GM12878 (cell line): ENCODE results near the gene PACS1. TPM values are rescaled to one million over a fixed set of nuclear protein-coding genes. Genes with fewer than 3 reads are reported as not detected.
A peak's percentile ranks its signal among the peaks of the same experiment; 100 is the strongest.

ENCODE experiments used
- ATF3 ChIP-seq: IDR thresholded peaks from 2 replicates; pipeline ENCODE4 v1.6.1; 2011; ENCODE audit warnings: low read depth, mild to moderate bottlenecking, low read length, moderate library complexity, borderline replicate concordance; ENCODE audit errors: extremely low read depth
- BHLHE40 ChIP-seq, 2 experiments: fragments of 450-650 bp in 1 of 2; IDR thresholded peaks; 2 replicates each; pipeline ENCODE4 v1.6.1; 2011 to 2017; ENCODE audit warnings: low read depth in 2 of 2, borderline replicate concordance in 1 of 2, improper control_type of control experiment in 1 of 2, low read length in 1 of 2, mild to moderate bottlenecking in 1 of 2
- CHD2 ChIP-seq: IDR thresholded peaks from 2 replicates; pipeline ENCODE4 v1.6.1; 2011; ENCODE audit warnings: low read depth, low read length, improper control_type of control experiment, borderline replicate concordance
- CREM ChIP-seq: IDR thresholded peaks from 2 replicates; pipeline ENCODE4 v1.6.1; 2014; ENCODE audit warnings: antibody characterized with exemption, low read depth
- EED ChIP-seq: sonication (generic); IDR thresholded peaks from 2 replicates; pipeline ENCODE4 v1.6.1; 2016; ENCODE audit warnings: antibody characterized with exemption, low read depth
- EP300 ChIP-seq, 2 experiments: fragments of 150-350 bp in 1 of 2; IDR thresholded peaks; 2 replicates each; pipeline ENCODE4 v1.6.1; 2011 to 2012; ENCODE audit warnings: low read depth in 2 of 2, low read length in 2 of 2, borderline replicate concordance in 1 of 2, improper control_type of control experiment in 1 of 2, inconsistent platforms in 1 of 2; ENCODE audit not compliant: control insufficient read depth in 1 of 2
- ETV6 ChIP-seq, 2 experiments: fragments of 450-650 bp in 1 of 2; IDR thresholded peaks in 1 of 2; conservative IDR thresholded peaks in 1 of 2; 2 replicates each; pipeline ENCODE4 v1.6.1; 2014; ENCODE audit warnings: antibody characterized with exemption in 1 of 2, borderline replicate concordance in 1 of 2, low read depth in 1 of 2, mild to moderate bottlenecking in 1 of 2, moderate library complexity in 1 of 2
- HDAC6 ChIP-seq: fragments of 200-600 bp; sonication (generic); IDR thresholded peaks from one replicate; pipeline ENCODE4 v1.8.0; 2017; ENCODE audit warnings: antibody characterized with exemption; ENCODE audit not compliant: unreplicated experiment
- IKZF1 ChIP-seq: fragments of 450-650 bp; conservative IDR thresholded peaks from 2 replicates; pipeline ENCODE4 v1.6.1; 2017; ENCODE audit warnings: antibody characterized with exemption, mild to moderate bottlenecking
- MEF2B ChIP-seq: fragments of 450-650 bp; IDR thresholded peaks from 2 replicates; pipeline ENCODE4 v1.6.1; 2018; ENCODE audit warnings: mild to moderate bottlenecking, moderate library complexity; ENCODE audit not compliant: partially characterized antibody, poor library complexity, severe bottlenecking
- MTA3 ChIP-seq: IDR thresholded peaks from 2 replicates; pipeline ENCODE4 v1.6.1; 2012; ENCODE audit warnings: low read length, inconsistent platforms, borderline replicate concordance
- NR2F1 ChIP-seq: fragments of 450-650 bp; conservative IDR thresholded peaks from 2 replicates; pipeline ENCODE4 v1.6.1; 2017; ENCODE audit warnings: mild to moderate bottlenecking
- NRF1 ChIP-seq: conservative IDR thresholded peaks from 2 replicates; pipeline ENCODE4 v1.6.1; 2011; ENCODE audit warnings: mild to moderate bottlenecking, low read depth, low read length, improper control_type of control experiment
- PAX5 ChIP-seq: IDR thresholded peaks from 2 replicates; pipeline ENCODE4 v1.6.1; 2011; ENCODE audit warnings: low read depth, low read length, borderline replicate concordance
- PAX8 ChIP-seq: fragments of 450-650 bp; IDR thresholded peaks from 2 replicates; pipeline ENCODE4 v1.6.1; 2017; ENCODE audit warnings: mild to moderate bottlenecking, moderate library complexity
- RCOR1 ChIP-seq: conservative IDR thresholded peaks from 2 replicates; pipeline ENCODE4 v1.6.1; 2012; ENCODE audit warnings: low read depth, low read length, improper control_type of control experiment
- SMAD1 ChIP-seq: fragments of 450-650 bp; IDR thresholded peaks from 2 replicates; pipeline ENCODE4 v1.6.1; 2018; ENCODE audit warnings: mild to moderate bottlenecking, low read depth; ENCODE audit not compliant: partially characterized antibody
- ZNF24 ChIP-seq: fragments of 450-650 bp; IDR thresholded peaks from 2 replicates; pipeline ENCODE4 v1.6.1; 2017; ENCODE audit warnings: antibody characterized with exemption, mild to moderate bottlenecking
- polyA plus RNA-seq, 11 experiments: library from polyadenylated mRNA; depleted of rRNA in 4 of 11; unstranded in 6 of 11; stranded (reverse) in 5 of 11; fragments of >200 nt; fragmentation: Nextera tagmentation in 4 of 11; fragmentation: Illumina TruSeq in 1 of 11; extraction: Ambion mirVana in 4 of 11; extraction: Trizol in 1 of 11; gene quantifications; 1 replicate in 1 of 11; 2 replicates in 10 of 11; pipeline versions ENCODE4 v1.2.1 to v1.2.3, GENCODE V29; 2011 to 2016; ENCODE audit warnings: inconsistent platforms in 2 of 11, missing spikeins in 2 of 11, low read depth in 1 of 11
- total RNA-seq, 4 experiments: library from RNA; depleted of rRNA in 3 of 4; stranded (reverse); fragments of >200 nt in 3 of 4; fragmentation: Illumina TruSeq in 1 of 4; extraction: Trizol in 1 of 4; gene quantifications; 2 replicates each; pipeline versions ENCODE4 v1.2.1 to v1.2.3, GENCODE V29; 2013 to 2021
- TF ChIP-seq, protein P1 (sequence below): fragments of 450-650 bp; IDR thresholded peaks from 2 replicates; pipeline ENCODE4 v1.6.1; 2017; ENCODE audit warnings: mild to moderate bottlenecking, low read depth, inconsistent platforms; ENCODE audit not compliant: poor library complexity, severe bottlenecking
- TF ChIP-seq, protein P2 (sequence below): IDR thresholded peaks from 2 replicates; pipeline ENCODE4 v1.6.1; 2011; ENCODE audit warnings: borderline replicate concordance, low read depth, mild to moderate bottlenecking, moderate library complexity, low read length; ENCODE audit not compliant: insufficient read depth, poor library complexity, severe bottlenecking
- TF ChIP-seq, protein P3 (sequence below): fragments of 450-650 bp; IDR thresholded peaks from 2 replicates; pipeline ENCODE4 v1.6.1; 2017; ENCODE audit warnings: low read depth, mild to moderate bottlenecking, moderate library complexity

The PACS1 gene
- total and polyA plus RNA-seq, 10 of the 15 experiments (the other 5 are each of a cell fraction or from before 2014, with no cell fraction given): 1.1 to 74.3 (median 17.9) TPM

DNA sequence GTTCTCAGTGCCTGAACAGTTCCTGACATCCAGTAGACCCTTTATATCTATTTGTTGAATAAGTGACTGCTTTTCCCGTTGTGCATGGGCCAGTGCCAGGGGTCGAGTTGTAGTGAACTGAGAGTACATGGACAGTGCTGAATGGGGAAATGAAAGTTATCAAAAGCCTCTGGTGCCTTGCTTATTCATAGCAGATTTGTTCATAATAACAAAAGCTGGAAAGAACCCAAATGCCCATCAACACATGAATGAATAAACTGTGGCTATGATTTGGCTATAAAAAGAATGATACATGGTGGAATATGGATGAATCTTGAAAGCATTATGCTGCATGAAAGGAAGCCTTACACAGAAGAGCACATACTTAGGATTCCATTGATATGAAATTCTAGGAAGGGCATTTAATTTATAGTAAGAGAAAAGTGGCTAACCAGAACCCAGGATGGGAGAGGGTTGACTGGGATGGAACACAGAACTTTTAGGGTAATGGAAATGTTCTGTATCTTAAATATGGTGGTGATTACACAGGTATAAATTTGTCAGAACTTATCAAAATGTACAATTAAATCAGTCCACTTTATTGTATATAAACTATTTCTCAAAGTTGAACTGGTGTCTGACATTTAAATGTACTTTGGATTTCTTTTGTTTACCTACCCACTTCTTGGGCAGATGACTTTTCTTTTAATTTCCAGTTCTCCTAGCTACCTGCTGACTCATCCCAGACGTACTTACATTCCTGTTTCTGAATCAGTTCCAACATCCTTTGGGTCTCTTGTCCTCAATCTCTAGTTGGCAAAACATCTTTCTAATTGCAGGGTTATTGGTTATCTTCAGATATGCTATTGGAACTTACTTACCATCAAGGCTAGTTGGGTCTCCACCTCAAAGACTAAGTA lies 42.8 kb downstream of the PACS1 start (continued):
- 0 out of 2 replicates have a peak, but pooled peaks have one; percentile 29 for TF ChIP-seq CHD2
- TF ChIP-seq ATF3: no peak
- TF ChIP-seq BHLHE40 (IDR thresholded peaks at IDR 0.05; ENCODE audit: borderline replicate concordance in 1 of 2, low read depth in 2 of 2, low read length in 1 of 2): peak in 1 of 2 experiments; percentile 22; a peak in 1 of 4 replicates
- TF ChIP-seq IKZF1: peak; percentile 76
- peak; percentile 50 for TF ChIP-seq SMAD1
- peak; percentile 45; the same call in 1 of the 2 replicates for TF ChIP-seq CREM
- TF ChIP-seq HDAC6: no peak
- TF ChIP-seq, protein P1, sequence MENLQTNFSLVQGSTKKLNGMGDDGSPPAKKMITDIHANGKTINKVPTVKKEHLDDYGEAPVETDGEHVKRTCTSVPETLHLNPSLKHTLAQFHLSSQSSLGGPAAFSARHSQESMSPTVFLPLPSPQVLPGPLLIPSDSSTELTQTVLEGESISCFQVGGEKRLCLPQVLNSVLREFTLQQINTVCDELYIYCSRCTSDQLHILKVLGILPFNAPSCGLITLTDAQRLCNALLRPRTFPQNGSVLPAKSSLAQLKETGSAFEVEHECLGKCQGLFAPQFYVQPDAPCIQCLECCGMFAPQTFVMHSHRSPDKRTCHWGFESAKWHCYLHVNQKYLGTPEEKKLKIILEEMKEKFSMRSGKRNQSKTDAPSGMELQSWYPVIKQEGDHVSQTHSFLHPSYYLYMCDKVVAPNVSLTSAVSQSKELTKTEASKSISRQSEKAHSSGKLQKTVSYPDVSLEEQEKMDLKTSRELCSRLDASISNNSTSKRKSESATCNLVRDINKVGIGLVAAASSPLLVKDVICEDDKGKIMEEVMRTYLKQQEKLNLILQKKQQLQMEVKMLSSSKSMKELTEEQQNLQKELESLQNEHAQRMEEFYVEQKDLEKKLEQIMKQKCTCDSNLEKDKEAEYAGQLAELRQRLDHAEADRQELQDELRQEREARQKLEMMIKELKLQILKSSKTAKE: peak; percentile 17
- peak; percentile 82 for TF ChIP-seq NR2F1
- TF ChIP-seq NRF1: no peak
- peak in 1 of 2 experiments; percentile 25; a peak in 1 of 4 replicates for TF ChIP-seq ETV6 (conservative IDR thresholded peaks at IDR 0.05 in 1 of 2, IDR thresholded peaks at IDR 0.05 in 1 of 2; ENCODE audit: borderline replicate concordance in 1 of 2, low read depth in 1 of 2)
- peak; percentile 50 for TF ChIP-seq MEF2B
- 0 out of 2 replicates have a peak, but pooled peaks have one; percentile 62 for TF ChIP-seq RCOR1
- TF ChIP-seq MTA3: peak; percentile 66; the same call in 1 of the 2 replicates
- peak; percentile 80 to 90; a peak in 3 of 4 replicates for TF ChIP-seq EP300 (IDR thresholded peaks at IDR 0.05; ENCODE audit: borderline replicate concordance in 1 of 2, control insufficient read depth in 1 of 2, low read depth in 2 of 2, low read length in 2 of 2)
- TF ChIP-seq, protein P2, sequence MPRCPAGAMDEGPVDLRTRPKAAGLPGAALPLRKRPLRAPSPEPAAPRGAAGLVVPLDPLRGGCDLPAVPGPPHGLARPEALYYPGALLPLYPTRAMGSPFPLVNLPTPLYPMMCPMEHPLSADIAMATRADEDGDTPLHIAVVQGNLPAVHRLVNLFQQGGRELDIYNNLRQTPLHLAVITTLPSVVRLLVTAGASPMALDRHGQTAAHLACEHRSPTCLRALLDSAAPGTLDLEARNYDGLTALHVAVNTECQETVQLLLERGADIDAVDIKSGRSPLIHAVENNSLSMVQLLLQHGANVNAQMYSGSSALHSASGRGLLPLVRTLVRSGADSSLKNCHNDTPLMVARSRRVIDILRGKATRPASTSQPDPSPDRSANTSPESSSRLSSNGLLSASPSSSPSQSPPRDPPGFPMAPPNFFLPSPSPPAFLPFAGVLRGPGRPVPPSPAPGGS: no peak
- peak; percentile 68 for TF ChIP-seq EED
- no peak for TF ChIP-seq PAX8
- TF ChIP-seq, protein P3, sequence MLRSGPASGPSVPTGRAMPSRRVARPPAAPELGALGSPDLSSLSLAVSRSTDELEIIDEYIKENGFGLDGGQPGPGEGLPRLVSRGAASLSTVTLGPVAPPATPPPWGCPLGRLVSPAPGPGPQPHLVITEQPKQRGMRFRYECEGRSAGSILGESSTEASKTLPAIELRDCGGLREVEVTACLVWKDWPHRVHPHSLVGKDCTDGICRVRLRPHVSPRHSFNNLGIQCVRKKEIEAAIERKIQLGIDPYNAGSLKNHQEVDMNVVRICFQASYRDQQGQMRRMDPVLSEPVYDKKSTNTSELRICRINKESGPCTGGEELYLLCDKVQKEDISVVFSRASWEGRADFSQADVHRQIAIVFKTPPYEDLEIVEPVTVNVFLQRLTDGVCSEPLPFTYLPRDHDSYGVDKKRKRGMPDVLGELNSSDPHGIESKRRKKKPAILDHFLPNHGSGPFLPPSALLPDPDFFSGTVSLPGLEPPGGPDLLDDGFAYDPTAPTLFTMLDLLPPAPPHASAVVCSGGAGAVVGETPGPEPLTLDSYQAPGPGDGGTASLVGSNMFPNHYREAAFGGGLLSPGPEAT: peak; percentile 94
- 0 out of 2 replicates have a peak, but pooled peaks have one; percentile 74 for TF ChIP-seq ZNF24
- 0 out of 2 replicates have a peak, but pooled peaks have one; percentile 18 for TF ChIP-seq PAX5
